BLaER1 treated with 17β-estradiol and CSF1 and Interleukin-3, amounts not matched to agents 10 nM and 100 nM (cell line): ENCODE measurements around the gene ZNF148.
A peak's percentile ranks its signal among the peaks of the same experiment; 100 is the strongest.

Experiments used
- H3K27ac ChIP-seq, 11 experiments: shearing (Covaris generic); formaldehyde crosslinking; 2 replicates each; pipeline ENCODE4 v1.8.1; 2022
- H3K27me3 ChIP-seq, 11 experiments: shearing (Covaris generic); formaldehyde crosslinking; 2 replicates each; pipeline ENCODE4 v1.8.1; 2022
- H3K36me3 ChIP-seq, 11 experiments: shearing (Covaris generic); formaldehyde crosslinking; 2 replicates each; pipeline ENCODE4 v1.8.1; 2022
- H3K4me1 ChIP-seq, 10 experiments: shearing (Covaris generic); formaldehyde crosslinking; 2 replicates each; pipeline ENCODE4 v1.8.1; 2022
- H3K4me2 ChIP-seq, 11 experiments: shearing (Covaris generic); formaldehyde crosslinking; 2 replicates each; pipeline ENCODE4 v1.8.1; 2022
- H3K4me3 ChIP-seq, 10 experiments: shearing (Covaris generic); formaldehyde crosslinking; 2 replicates each; pipeline ENCODE4 v1.8.1; 2022
- H3K9ac ChIP-seq, 11 experiments: shearing (Covaris generic); formaldehyde crosslinking; 2 replicates each; pipeline ENCODE4 v1.8.1; 2022
- H3K9me3 ChIP-seq, 11 experiments: shearing (Covaris generic); formaldehyde crosslinking; replicated peaks in 1 of 11; 2 replicates each; pipeline ENCODE4 v1.8.1; 2022
- H4K20me1 ChIP-seq, 11 experiments: shearing (Covaris generic); formaldehyde crosslinking; 2 replicates each; pipeline ENCODE4 v1.8.1; 2022
- Cebpa-rat ChIP-seq, 11 experiments: shearing (Covaris generic); IDR thresholded peaks; 2 replicates each; pipeline ENCODE4 v1.8.1; 2022

The ZNF148 gene

GRCh38 chr3:125302932-125303331 is 72.2 kb downstream of the ZNF148 start:
- Histone ChIP-seq H3K27me3 (no peaks in the 10 kb centered on the region), H3K27ac (no peak overlapping the region), H3K9ac (no peak overlapping the region), H4K20me1 (peaks cover 12 to 100% (median 55%) of the 10 kb centered on the region in 11 experiments; a peak in 19 of 22 replicates), H3K36me3 (peaks cover 41 to 82% (median 62%) of the 10 kb centered on the region in 11 experiments), H3K9me3 (peaks cover 0 to 17% (median 8%) of the 10 kb centered on the region in 11 experiments; a peak in 14 of 22 replicates), H3K4me1 (peaks cover 0 to 4% (median 2%) of the 10 kb centered on the region in 10 experiments; a peak in 9 of 20 replicates), H3K4me3 (no peak overlapping the region), H3K4me2 (no peak overlapping the region)
- no peak for TF ChIP-seq Cebpa-rat (IDR thresholded peaks at IDR 0.05)

DNA sequence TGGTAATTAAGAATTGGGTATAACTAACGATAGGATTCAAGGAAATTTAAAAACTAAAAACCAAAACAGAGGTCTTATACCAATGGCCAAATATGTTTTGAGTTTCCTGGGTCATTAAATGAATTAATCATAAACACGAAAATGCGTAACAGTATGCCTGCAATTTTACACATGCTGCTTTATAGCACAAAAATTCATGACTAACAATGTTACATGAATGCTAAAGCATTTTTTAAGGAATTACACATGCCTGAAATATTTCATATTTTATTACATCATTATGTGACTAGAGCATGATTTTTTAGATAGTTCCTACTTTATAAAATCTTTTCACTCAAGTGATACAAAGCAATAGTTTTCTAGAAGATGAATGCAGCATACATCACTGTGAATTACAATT is 74.7 kb downstream of the ZNF148 start:
- H3K9me3 ChIP-seq: peaks cover 0 to 9% (median 0%) of the 10 kb centered on the region in 11 experiments; a peak in 3 of 22 replicates
- no peak for TF ChIP-seq Cebpa-rat (IDR thresholded peaks at IDR 0.05)
- no peak overlapping the region for H3K4me3 ChIP-seq
- H3K27me3 ChIP-seq: no peaks in the 10 kb centered on the region
- no peak overlapping the region for H3K9ac ChIP-seq
- no peak overlapping the region for H3K4me2 ChIP-seq
- peaks cover 34 to 71% (median 51%) of the 10 kb centered on the region in 11 experiments for H3K36me3 ChIP-seq
- peaks cover 0 to 17% (median 13%) of the 10 kb centered on the region in 10 experiments; a peak in 14 of 20 replicates for H3K4me1 ChIP-seq
- peaks cover 12 to 100% (median 61%) of the 10 kb centered on the region in 11 experiments; a peak in 20 of 22 replicates for H4K20me1 ChIP-seq
- no peak overlapping the region for H3K27ac ChIP-seq

- Histone ChIP-seq H3K4me2 (no peak overlapping the region), H3K4me3 (no peak overlapping the region), H3K4me1 (peaks cover 0 to 18% (median 14%) of the 10 kb centered on the region in 10 experiments; a peak in 18 of 20 replicates), H3K27me3 (no peaks in the 10 kb centered on the region), H3K9ac (no peak overlapping the region), H4K20me1 (peaks cover 9 to 100% (median 64%) of the 10 kb centered on the region in 11 experiments; a peak in 17 of 22 replicates), H3K9me3 (peaks cover 0 to 5% (median 0%) of the 10 kb centered on the region in 11 experiments; a peak in 2 of 22 replicates), H3K27ac (no peak overlapping the region), H3K36me3 (peaks cover 23 to 65% (median 40%) of the 10 kb centered on the region in 11 experiments; a peak in 21 of 22 replicates)
- no peak for TF ChIP-seq Cebpa-rat (IDR thresholded peaks at IDR 0.05)
These were observed 80.7 kb downstream of the ZNF148 start for GRCh38 chr3:125294411-125294810.

GRCh38 chr3:125292015-125292414 is 83.1 kb downstream of the ZNF148 start:
- TF ChIP-seq Cebpa-rat (IDR thresholded peaks at IDR 0.05): no peak
- Histone ChIP-seq H3K4me2 (no peak overlapping the region), H3K9me3 (peaks cover 0 to 5% (median 0%) of the 10 kb centered on the region in 11 experiments; a peak in 2 of 22 replicates), H3K9ac (no peak overlapping the region), H3K4me3 (no peak overlapping the region), H4K20me1 (peaks cover 6 to 100% (median 55%) of the 10 kb centered on the region in 11 experiments; a peak in 16 of 22 replicates), H3K27ac (no peak overlapping the region), H3K4me1 (peaks cover 0 to 21% (median 3%) of the 10 kb centered on the region in 10 experiments; a peak in 15 of 20 replicates), H3K27me3 (no peaks in the 10 kb centered on the region), H3K36me3 (peaks cover 35 to 89% (median 55%) of the 10 kb centered on the region in 11 experiments)

- H3K27ac ChIP-seq: no peak overlapping the region
- peaks cover 6 to 100% (median 46%) of the 10 kb centered on the region in 11 experiments; a peak in 14 of 22 replicates for H4K20me1 ChIP-seq
- H3K4me1 ChIP-seq: peaks cover 0 to 21% (median 0%) of the 10 kb centered on the region in 10 experiments; a peak in 4 of 20 replicates
- no peaks in the 10 kb centered on the region for H3K27me3 ChIP-seq
- no peak overlapping the region for H3K9ac ChIP-seq
- no peak for TF ChIP-seq Cebpa-rat (IDR thresholded peaks at IDR 0.05)
- H3K36me3 ChIP-seq: peaks cover 38 to 91% (median 61%) of the 10 kb centered on the region in 11 experiments
- H3K9me3 ChIP-seq: 0 out of 22 replicates have a peak, but pooled peaks cover 0 to 5% (median 0%) of the 10 kb centered on the region in 11 experiments
- peak overlapping the region in 2 of 11 experiments; percentile 31 to 62; a peak in 4 of 22 replicates for H3K4me2 ChIP-seq
- no peak overlapping the region for H3K4me3 ChIP-seq
These were observed 85.6 kb downstream of the ZNF148 start for GRCh38 chr3:125289429-125289981.

- Histone ChIP-seq H3K27ac (no peak overlapping the region), H3K4me1 (peaks cover 0 to 21% (median 0%) of the 10 kb centered on the region in 10 experiments; a peak in 4 of 20 replicates), H4K20me1 (peaks cover 5 to 99% (median 31%) of the 10 kb centered on the region in 11 experiments; a peak in 12 of 22 replicates), H3K9me3 (no peaks in the 10 kb centered on the region), H3K4me3 (no peak overlapping the region), H3K4me2 (no peak overlapping the region), H3K36me3 (peaks cover 29 to 97% (median 67%) of the 10 kb centered on the region in 11 experiments), H3K27me3 (no peaks in the 10 kb centered on the region), H3K9ac (no peak overlapping the region)
- no peak for TF ChIP-seq Cebpa-rat (IDR thresholded peaks at IDR 0.05)
These were observed 87.9 kb downstream of the ZNF148 start for GRCh38 chr3:125287248-125287647.

DNA sequence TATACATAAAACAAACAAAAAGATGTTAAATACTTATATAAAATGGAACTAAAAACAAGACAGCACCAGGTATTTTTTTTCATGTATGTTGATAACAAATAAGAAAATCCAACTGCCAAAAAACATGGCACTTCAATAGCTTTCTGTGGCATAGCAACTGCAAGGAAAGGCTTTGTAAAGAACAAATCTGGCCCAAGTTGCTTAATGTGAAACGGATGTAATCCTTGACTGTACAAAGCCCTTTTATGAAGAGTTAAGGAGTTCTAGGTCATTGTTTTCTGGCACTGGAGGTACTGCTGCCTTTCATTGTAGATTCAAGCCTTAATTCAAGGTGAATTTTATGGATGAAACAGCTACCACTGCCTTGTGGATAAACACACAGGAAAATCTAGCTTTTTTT is 93.7 kb downstream of the ZNF148 start:
- peaks cover 0 to 95% (median 9%) of the 10 kb centered on the region in 11 experiments; a peak in 9 of 22 replicates for H4K20me1 ChIP-seq
- no peak overlapping the region for H3K4me3 ChIP-seq
- no peaks in the 10 kb centered on the region for H3K9me3 ChIP-seq
- H3K27ac ChIP-seq: no peak overlapping the region
- TF ChIP-seq Cebpa-rat (IDR thresholded peaks at IDR 0.05): no peak
- no peaks in the 10 kb centered on the region for H3K27me3 ChIP-seq
- no peaks in the 10 kb centered on the region for H3K4me1 ChIP-seq
- H3K36me3 ChIP-seq: peaks cover 36 to 98% (median 83%) of the 10 kb centered on the region in 11 experiments
- no peak overlapping the region for H3K4me2 ChIP-seq
- no peak overlapping the region for H3K9ac ChIP-seq

GRCh38 chr3:125280668-125281361 is 94.3 kb downstream of the ZNF148 start:
- Histone ChIP-seq H3K4me1 (no peaks in the 10 kb centered on the region), H3K27me3 (no peaks in the 10 kb centered on the region), H3K9ac (no peak overlapping the region), H3K4me3 (no peak overlapping the region), H3K27ac (no peak overlapping the region), H4K20me1 (peaks cover 0 to 92% (median 9%) of the 10 kb centered on the region in 11 experiments; a peak in 9 of 22 replicates), H3K36me3 (peaks cover 41 to 99% (median 83%) of the 10 kb centered on the region in 11 experiments), H3K4me2 (no peak overlapping the region), H3K9me3 (no peaks in the 10 kb centered on the region)
- TF ChIP-seq Cebpa-rat (IDR thresholded peaks at IDR 0.05): no peak

DNA sequence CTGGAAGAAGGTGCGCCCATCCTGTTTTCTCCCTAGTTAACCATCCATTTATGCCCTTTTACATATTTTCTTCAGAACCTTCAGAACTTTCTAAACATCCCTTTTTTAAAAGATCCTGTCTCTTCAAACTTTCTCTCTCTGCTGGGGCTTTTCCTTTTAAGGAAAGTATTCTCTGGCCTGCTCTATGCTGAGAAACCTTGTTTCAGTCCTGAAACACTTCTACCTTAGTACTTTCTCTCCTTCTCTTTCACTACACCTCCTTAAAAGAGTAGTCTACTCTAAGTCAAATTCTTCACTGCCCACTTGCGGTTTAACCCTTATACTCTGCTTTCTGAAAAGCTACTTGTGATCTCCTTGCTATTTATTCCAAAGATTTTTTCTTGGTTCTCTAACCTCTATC is 97.0 kb downstream of the ZNF148 start:
- Histone ChIP-seq H3K27ac (no peak overlapping the region), H3K36me3 (peaks cover 44 to 100% (median 86%) of the 10 kb centered on the region in 11 experiments), H3K9ac (no peak overlapping the region), H4K20me1 (peaks cover 0 to 92% (median 4%) of the 10 kb centered on the region in 11 experiments; a peak in 8 of 22 replicates), H3K4me1 (no peaks in the 10 kb centered on the region), H3K4me2 (no peak overlapping the region), H3K9me3 (no peaks in the 10 kb centered on the region), H3K27me3 (no peaks in the 10 kb centered on the region), H3K4me3 (no peak overlapping the region)
- TF ChIP-seq Cebpa-rat (IDR thresholded peaks at IDR 0.05): no peak
